HCT116 (cell line): ENCODE results near the gene NPHS1.

Source experiments
- POLR2A ChIP-seq: IDR thresholded peaks from 2 replicates; pipeline ENCODE4 v1.7.0; 2011; ENCODE audit warnings: borderline replicate concordance; ENCODE audit not compliant: insufficient read depth, insufficient read length; ENCODE audit errors: extremely low read depth
- POLR2AphosphoS5 ChIP-seq: IDR thresholded peaks from 2 replicates; pipeline ENCODE4 v1.6.1; 2011; ENCODE audit warnings: mild to moderate bottlenecking, low read depth, low read length, moderate library complexity
- SP1 ChIP-seq: IDR thresholded peaks from 2 replicates; pipeline ENCODE4 v1.6.1; 2012; ENCODE audit warnings: low read depth
- TCF7L2 ChIP-seq: IDR thresholded peaks from 2 replicates; pipeline ENCODE4 v1.7.0; 2011; ENCODE audit warnings: borderline replicate concordance, inconsistent platforms; ENCODE audit not compliant: insufficient read depth, insufficient read length; ENCODE audit errors: extremely low read depth

DNA sequence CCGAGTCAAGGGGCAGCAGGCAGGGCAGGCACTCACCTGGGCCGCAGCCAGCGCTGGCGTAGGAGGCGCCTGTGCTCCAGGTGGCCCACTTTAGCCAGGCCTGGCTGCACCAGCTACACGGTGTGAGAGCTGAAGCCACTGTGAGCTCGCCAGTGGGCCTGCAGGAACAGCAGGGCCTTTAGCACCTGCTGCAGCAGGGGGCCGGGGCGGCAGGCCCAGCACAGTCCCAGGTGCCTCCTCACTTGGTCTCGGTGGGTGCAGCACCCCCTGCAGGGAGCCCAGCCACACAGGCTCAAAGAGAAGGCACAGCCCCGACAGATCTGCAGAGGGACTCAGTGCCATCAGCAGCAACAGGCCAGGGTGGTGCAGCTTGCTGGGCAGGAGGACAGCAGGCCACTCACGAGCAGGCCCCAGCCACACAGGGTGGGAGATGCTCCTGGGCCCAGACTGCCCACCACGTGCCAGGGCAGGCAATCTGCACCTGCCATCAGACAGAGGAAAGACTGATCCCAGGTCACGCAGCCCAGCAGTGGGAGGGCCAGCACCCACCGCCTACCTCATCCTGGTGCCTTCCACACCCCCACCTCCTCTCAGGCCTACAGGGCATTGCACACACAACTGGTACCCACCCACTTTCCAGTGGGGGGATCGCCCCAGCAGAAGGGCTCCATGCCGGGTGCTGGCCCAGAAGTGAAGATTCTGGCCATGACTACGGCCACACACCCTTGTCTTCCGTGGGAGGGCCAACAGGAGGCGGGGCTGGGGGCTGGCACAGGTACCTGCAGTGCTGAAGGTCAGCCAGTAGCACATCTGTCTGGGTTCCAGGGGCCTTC lies 61.1 kb downstream of the NPHS1 start:
- TF ChIP-seq POLR2A: no peak
- no peak for TF ChIP-seq SP1
- no peak for TF ChIP-seq TCF7L2
- TF ChIP-seq POLR2AphosphoS5: no peak
